Epithelial cell of proximal tubule (primary cell): ENCODE results near the gene IPCEF1. TPM values are rescaled to one million over a fixed set of nuclear protein-coding genes. Genes with fewer than 3 reads are reported as not detected.
"Not testable (repeated sequence)": the region's sequence is repeated elsewhere in the genome, so short reads cannot be mapped to it uniquely, and the experiment has no call there.

Experiments
- DNase-seq: peaks from one replicate; pipeline ENCODE4 v3.0.0-alpha.2; 2011; ENCODE audit warnings: low read depth
- H3K4me3 ChIP-seq: 2 replicates; pipeline ENCODE4 v1.5.1; 2011; ENCODE audit warnings: low read depth, mild to moderate bottlenecking, low read length
- CTCF ChIP-seq: conservative IDR thresholded peaks from 2 replicates; pipeline ENCODE4 v1.5.1; 2012; ENCODE audit warnings: low read depth, mild to moderate bottlenecking, low read length
- total RNA-seq: library from RNA; depleted of rRNA; stranded (reverse); fragments of >200 nt; gene quantifications from 2 replicates; pipeline ENCODE4 v1.2.3, GENCODE V29; 2015

IPCEF1 gene
- total RNA-seq, 1 donor from 2014 or later: 0.63 TPM

GRCh38 chr6:154202958-154203357 lies 153.6 kb downstream of the IPCEF1 start:
- no peak overlapping the region for H3K4me3 ChIP-seq
- DNase-seq: no peak
- no peak for TF ChIP-seq CTCF

DNA sequence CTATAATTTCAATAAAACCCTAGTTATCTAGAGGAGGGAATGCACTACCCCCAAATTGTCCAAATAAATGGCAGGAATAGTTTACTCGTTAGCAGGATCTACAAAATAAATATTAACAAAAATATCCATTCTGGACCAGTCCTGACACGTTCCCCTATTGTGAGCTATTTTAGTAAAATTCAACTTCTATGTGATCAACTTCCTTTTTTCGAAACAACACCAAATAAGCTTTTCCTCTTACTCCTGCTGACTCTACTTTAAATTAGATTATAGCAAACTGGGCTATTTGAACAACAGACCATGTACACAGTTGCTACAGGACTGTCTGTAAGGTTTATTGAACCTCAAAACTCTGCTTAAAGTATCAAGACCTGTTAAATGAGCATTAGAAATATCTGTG lies 154.3 kb downstream of the IPCEF1 start:
- no peak for DNase-seq
- TF ChIP-seq CTCF: no peak
- no peak overlapping the region for H3K4me3 ChIP-seq

GRCh38 chr6:154201688-154202087 lies 154.9 kb downstream of the IPCEF1 start:
- not testable (repeated sequence) for DNase-seq, H3K4me3 ChIP-seq

GRCh38 chr6:154197196-154197860 lies 159.3 kb downstream of the IPCEF1 start:
- no peak for TF ChIP-seq CTCF
- H3K4me3 ChIP-seq: no peak overlapping the region
- no peak for DNase-seq

DNA sequence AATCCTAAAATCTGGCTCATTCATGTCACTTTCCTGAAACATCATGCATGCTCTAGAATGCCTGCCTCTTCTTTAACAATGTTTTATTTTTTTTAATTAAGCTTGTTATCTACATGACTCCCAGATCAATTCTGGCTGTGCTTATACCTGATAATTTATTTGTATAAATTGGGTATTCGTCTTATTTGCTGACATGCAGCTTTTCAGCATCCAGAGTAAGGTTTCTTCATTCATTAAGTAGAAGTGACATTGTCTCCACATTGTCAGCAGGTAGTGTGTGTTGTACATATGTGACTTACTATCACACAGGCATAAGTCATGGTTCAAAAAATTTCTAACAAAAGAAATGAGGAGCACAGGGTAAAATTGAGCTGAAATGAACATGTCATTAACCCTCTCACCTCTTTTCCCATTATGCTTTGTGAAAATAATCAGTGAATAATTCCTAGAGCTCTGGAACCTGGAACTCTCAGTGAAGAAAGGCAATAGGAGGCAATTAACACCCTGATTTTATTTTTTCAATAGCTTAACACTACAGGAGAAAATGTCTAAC lies 160.2 kb downstream of the IPCEF1 start:
- no peak for TF ChIP-seq CTCF
- no peak overlapping the region for H3K4me3 ChIP-seq
- DNase-seq: no peak

DNA sequence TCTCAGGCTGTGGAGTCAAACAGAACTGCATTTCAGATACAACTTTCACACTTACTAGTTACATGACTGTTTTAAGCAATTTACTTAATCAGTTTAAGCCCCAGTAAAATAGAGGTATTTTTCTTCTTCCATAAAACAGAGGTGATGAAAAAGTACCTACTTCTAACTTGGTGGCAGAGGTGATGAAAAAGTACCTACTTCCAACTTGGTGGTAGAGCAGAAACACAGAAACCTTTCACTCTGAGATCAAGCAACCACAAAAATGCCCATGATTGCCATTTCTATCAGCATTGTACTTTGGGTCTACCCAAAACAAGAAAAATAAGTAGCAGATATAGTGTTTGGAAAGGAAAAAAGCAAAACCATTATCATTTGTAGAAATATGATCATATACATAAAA lies 168.9 kb downstream of the IPCEF1 start:
- no peak overlapping the region for H3K4me3 ChIP-seq
- no peak for TF ChIP-seq CTCF
- no peak for DNase-seq

DNA sequence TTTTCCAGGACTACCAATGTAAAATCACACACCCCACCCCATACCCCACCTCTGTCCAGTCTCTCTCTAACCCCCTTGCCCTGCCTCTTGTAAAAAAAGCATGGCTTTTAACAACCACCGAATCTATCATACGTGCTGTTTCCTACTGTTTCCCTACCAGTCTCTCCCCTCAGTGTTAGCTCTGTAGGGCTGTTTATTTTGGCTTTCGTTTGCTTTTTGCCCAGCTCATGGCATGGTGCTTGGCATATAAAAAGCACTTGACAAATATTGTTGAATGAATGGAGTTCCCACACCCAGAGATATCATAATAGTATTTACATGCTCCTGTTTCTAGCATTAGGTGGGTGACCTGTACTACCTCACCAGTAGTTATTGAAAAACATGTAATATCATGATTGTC lies 169.4 kb downstream of the IPCEF1 start:
- no peak for DNase-seq
- no peak overlapping the region for H3K4me3 ChIP-seq
- no peak for TF ChIP-seq CTCF
